ENCODE measurements around the gene APOBEC2.
"Not testable (repeated sequence)": the region's sequence is repeated elsewhere in the genome, so short reads cannot be mapped to it uniquely, and the experiment has no call there.

APOBEC2 gene

DNA sequence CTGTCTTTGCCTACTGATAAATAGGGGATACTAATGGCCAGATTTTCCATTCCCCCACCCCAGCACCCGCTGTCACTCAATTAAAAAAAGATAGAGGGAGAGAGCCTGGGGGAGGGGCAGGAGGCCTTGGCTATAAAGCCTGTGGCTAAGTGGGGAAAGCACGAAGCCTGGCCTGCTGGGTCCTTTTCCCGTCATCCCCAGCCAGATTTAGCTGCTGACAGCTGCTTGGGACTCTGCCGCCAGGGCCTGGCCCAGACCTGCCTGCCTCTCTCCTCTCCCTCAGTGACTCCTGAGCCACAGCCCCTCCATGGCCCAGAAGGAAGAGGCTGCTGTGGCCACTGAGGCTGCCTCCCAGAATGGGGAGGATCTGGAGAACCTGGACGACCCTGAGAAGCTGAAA lies at the start of gene APOBEC2:
APOBEC2 (plus strand) TSS at position 162 of the 400 bp plus-strand sequence; CDS start at position 308, 146 bp downstream.
- DNase-seq (ENCODE audit: low read depth), result no peak
- TF ChIP-seq, protein P1, sequence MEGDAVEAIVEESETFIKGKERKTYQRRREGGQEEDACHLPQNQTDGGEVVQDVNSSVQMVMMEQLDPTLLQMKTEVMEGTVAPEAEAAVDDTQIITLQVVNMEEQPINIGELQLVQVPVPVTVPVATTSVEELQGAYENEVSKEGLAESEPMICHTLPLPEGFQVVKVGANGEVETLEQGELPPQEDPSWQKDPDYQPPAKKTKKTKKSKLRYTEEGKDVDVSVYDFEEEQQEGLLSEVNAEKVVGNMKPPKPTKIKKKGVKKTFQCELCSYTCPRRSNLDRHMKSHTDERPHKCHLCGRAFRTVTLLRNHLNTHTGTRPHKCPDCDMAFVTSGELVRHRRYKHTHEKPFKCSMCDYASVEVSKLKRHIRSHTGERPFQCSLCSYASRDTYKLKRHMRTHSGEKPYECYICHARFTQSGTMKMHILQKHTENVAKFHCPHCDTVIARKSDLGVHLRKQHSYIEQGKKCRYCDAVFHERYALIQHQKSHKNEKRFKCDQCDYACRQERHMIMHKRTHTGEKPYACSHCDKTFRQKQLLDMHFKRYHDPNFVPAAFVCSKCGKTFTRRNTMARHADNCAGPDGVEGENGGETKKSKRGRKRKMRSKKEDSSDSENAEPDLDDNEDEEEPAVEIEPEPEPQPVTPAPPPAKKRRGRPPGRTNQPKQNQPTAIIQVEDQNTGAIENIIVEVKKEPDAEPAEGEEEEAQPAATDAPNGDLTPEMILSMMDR (IDR thresholded peaks at IDR 0.05; ENCODE audit: control insufficient read depth, extremely low read depth, insufficient read depth), result no peak
- H3K4me3 ChIP-seq (ENCODE audit: low read depth, low read length), result no peak within 1 kb of the TSS

DNA sequence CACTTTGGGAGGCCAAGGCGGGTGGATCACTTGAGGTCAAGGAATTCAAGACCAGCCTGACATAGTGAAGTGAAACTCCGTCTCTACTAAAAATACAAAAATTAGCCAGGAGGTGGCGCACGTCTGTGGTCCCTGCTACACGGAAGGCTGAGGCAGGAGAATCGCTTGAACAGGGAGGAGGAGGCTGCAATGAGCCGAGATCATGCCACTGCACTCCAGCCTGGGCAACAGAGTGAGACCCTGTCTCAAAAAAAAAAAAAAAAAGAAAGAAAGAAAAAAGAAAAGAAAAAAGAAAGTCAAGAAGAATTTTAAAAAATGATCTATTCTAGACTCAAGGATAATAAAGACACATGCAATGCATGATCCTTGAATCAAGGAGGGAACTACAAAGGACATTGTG lies 46.8 kb upstream of the APOBEC2 start:
- H3K4me3 ChIP-seq (ENCODE audit: low read depth, low read length); DNase-seq (ENCODE audit: low read depth): not testable (repeated sequence)
- TF ChIP-seq, protein P1 (IDR thresholded peaks at IDR 0.05; ENCODE audit: control insufficient read depth, extremely low read depth, insufficient read depth), result peak; percentile 49

DNA sequence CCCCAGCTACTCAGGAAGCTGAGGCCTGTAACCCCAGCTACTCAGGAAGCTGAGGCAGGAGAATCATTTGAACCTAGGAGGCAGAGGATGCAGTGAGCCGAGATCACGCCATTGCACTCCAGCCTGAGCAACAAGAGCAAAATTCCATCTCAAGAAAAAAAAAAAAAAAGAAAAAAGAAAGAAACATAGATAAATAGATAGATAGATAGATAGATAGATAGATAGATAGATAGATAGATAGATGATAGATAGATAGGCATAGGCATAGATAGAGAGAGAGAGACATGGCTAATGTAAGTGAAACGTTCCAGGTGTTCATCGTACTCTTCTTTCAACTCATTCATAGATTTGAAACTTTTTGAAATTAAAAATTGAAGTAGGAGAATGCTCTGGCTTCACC lies 46.0 kb upstream of the APOBEC2 start:
- not testable (repeated sequence) for DNase-seq (ENCODE audit: low read depth); H3K4me3 ChIP-seq (ENCODE audit: low read depth, low read length)

DNA sequence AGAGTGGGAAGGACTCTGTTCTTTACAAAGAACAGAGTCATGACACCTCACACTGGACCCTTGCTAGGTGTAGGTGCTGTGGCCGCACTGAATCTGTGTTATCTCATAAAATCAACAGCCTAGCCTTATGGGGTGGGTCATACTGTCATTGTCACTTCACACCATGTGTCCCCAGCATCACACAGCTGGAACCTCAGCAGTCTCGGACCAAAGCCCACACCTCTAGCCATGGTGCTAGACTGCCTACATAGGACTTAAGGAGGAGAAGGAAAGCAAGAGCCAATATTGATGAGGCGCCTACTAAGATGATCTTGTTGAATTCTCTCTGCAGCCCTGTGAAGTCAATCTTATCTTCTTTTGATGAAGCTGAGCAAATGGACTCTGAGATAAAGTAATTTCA lies 45.0 kb upstream of the APOBEC2 start:
- DNase-seq (ENCODE audit: low read depth), result no peak
- TF ChIP-seq, protein P1 (IDR thresholded peaks at IDR 0.05; ENCODE audit: control insufficient read depth, extremely low read depth, insufficient read depth), result no peak
- H3K4me3 ChIP-seq (ENCODE audit: low read depth, low read length), result no peak overlapping the region

DNA sequence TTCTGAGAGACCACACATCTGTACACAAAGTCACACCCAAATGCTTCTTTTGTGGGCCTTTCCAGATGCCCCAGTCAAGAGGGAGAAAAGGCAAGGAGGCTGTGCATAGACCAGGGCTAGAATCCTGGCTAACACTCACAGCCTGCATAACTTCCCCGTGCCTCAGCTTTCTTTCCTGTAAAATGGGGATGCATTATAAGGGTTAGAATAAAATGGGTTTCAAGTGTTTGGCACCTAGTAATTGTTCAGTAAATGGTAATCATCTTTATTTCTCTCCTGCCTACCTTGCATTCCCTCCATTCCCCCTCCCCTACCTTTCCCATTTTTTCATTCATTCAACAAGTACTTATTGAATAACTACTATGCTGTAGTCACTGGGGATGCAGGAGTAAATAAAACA lies 43.3 kb upstream of the APOBEC2 start:
- TF ChIP-seq, protein P1 (IDR thresholded peaks at IDR 0.05; ENCODE audit: control insufficient read depth, extremely low read depth, insufficient read depth), result no peak
- no peak for DNase-seq (ENCODE audit: low read depth)
- no peak overlapping the region for H3K4me3 ChIP-seq (ENCODE audit: low read depth, low read length)

DNA sequence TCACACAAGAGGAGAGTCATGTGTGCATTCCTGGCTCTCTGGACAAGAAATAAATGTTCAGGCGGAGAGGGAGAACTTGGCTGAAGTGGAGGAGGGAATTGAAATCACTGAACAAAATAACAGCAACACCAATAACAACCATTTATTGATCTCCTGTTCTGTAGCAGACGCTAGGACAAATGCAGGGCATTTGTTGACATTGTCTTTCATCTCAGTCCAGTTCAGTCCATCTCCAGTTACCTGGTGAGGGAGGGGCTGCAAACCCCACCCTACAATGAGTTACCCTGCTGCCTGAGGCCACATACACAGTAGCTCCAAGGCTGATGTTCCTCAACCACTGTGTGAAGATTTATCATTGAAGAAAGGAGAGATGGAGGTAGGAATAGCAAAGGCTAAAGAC lies 41.3 kb upstream of the APOBEC2 start:
- no peak for DNase-seq (ENCODE audit: low read depth)
- no peak overlapping the region for H3K4me3 ChIP-seq (ENCODE audit: low read depth, low read length)
- TF ChIP-seq, protein P1 (IDR thresholded peaks at IDR 0.05; ENCODE audit: control insufficient read depth, extremely low read depth, insufficient read depth), result no peak

DNA sequence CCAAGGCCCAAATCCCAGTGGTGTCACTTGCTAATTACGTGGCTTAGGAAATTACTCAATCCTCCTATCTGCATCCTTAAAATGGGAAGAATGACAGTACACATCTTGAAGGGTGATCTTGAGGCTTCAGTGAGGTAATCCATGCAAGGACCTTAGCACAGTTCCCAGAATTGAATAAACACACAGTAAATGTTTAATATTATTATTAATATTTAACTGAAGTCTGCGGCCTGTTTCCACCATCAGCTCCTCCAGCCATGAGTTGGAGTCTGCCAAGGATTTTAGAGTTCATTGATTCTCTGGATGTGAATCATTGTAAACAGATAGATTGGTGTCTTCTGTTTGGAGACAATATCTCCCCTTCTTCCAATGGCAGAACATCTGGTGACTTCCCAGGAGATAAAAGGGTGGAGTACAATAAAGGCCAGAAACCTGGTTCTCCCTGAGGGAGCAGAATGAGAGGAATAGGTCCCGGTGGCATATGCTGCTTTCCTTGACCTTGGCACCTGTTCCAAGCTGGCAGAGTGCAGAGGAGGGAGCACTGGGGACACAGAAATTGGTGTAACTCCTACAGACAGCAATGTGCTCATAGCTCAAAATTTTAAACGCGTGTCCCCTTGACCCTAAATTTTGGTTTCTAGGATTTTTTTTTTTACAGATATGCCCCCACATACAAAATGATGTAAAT lies 39.4 kb upstream of the APOBEC2 start:
- DNase-seq (ENCODE audit: low read depth), result no peak
- TF ChIP-seq, protein P1 (IDR thresholded peaks at IDR 0.05; ENCODE audit: control insufficient read depth, extremely low read depth, insufficient read depth), result no peak
- H3K4me3 ChIP-seq (ENCODE audit: low read depth, low read length), result no peak overlapping the region

Measured in LNCaP clone FGC (cell line).